Neural cell (in vitro differentiated cells): Measurements from ENCODE around the gene TNFAIP8L3. TPM values are rescaled to one million over a fixed set of nuclear protein-coding genes. Genes with fewer than 3 reads are reported as not detected.

ENCODE experiments used
- H2AFZ ChIP-seq: fragments of 200-600, 300-800 bp; sonication (generic), shearing (Covaris generic); 2 replicates; pipeline ENCODE4 v1.6.0; 2014; ENCODE audit warnings: low read depth, mild to moderate bottlenecking, antibody characterized with exemption, low read length, moderate library complexity
- H3F3A ChIP-seq: fragments of 200-600 bp; shearing (Covaris generic); 2 replicates; pipeline ENCODE4 v1.6.1; 2016; ENCODE audit warnings: mild to moderate bottlenecking, moderate library complexity, mixed read lengths, antibody characterized with exemption, low read length; ENCODE audit not compliant: insufficient read depth, poor library complexity, severe bottlenecking
- H3K27ac ChIP-seq: fragments of 200-600, 300-800 bp; sonication (generic), shearing (Covaris generic); 2 replicates; pipeline ENCODE4 v1.5.1; 2014; ENCODE audit warnings: mild to moderate bottlenecking, low read length, moderate library complexity
- H3K27me3 ChIP-seq: fragments of 300-800, 200-600 bp; sonication (generic), shearing (Covaris generic); 2 replicates; pipeline ENCODE4 v1.6.0; 2014; ENCODE audit warnings: mild to moderate bottlenecking, low read depth, low read length, moderate library complexity; ENCODE audit not compliant: insufficient read depth
- H3K36me3 ChIP-seq: fragments of 300-800, 200-600 bp; sonication (generic), shearing (Covaris generic); 2 replicates; pipeline ENCODE4 v1.5.1; 2014; ENCODE audit warnings: mild to moderate bottlenecking, antibody characterized with exemption, low read length, moderate library complexity; ENCODE audit not compliant: insufficient read depth
- H3K4me2 ChIP-seq: fragments of 300-800, 200-600 bp; sonication (generic), shearing (Covaris generic); 2 replicates; pipeline ENCODE4 v1.6.0; 2014; ENCODE audit warnings: mild to moderate bottlenecking, low read length
- H3K4me3 ChIP-seq: fragments of 300-800, 200-600 bp; sonication (generic), shearing (Covaris generic); 2 replicates; pipeline ENCODE4 v1.5.1; 2014; ENCODE audit warnings: mild to moderate bottlenecking, low read length, moderate library complexity
- H3K79me2 ChIP-seq: fragments of 200-600 bp; shearing (Covaris generic); replicated peaks from 2 replicates; pipeline ENCODE4 v1.6.0; 2014; ENCODE audit warnings: mild to moderate bottlenecking, low read length, moderate library complexity; ENCODE audit not compliant: insufficient read depth
- H3K9ac ChIP-seq: fragments of 300-800, 200-600 bp; sonication (generic), shearing (Covaris generic); 2 replicates; pipeline ENCODE4 v1.6.1; 2016; ENCODE audit warnings: mild to moderate bottlenecking, low read length, mixed read lengths
- H3K9me2 ChIP-seq: fragments of 200-600 bp; shearing (Covaris generic); 2 replicates; pipeline ENCODE4 v1.6.1; 2016; ENCODE audit warnings: mild to moderate bottlenecking, low read length, mixed read lengths; ENCODE audit not compliant: insufficient read depth
- H3K9me3 ChIP-seq: fragments of 200-600, 300-800 bp; sonication (generic), shearing (Covaris generic); 2 replicates; pipeline ENCODE4 v1.6.1; 2016; ENCODE audit warnings: mild to moderate bottlenecking, mixed run types, low read length, moderate library complexity, mixed read lengths
- H4K20me1 ChIP-seq: fragments of 200-600 bp; shearing (Covaris generic); 2 replicates; pipeline ENCODE4 v1.6.1; 2016; ENCODE audit warnings: mild to moderate bottlenecking, mixed run types; ENCODE audit not compliant: insufficient read depth
- EP300 ChIP-seq: fragments of 450-650 bp; conservative IDR thresholded peaks from 2 replicates; pipeline ENCODE4 v1.6.1; 2014; ENCODE audit warnings: antibody characterized with exemption, mild to moderate bottlenecking, moderate library complexity; ENCODE audit not compliant: poor library complexity, severe bottlenecking
- EZH2 ChIP-seq: fragments of 200-600, 300-800 bp; shearing (Covaris generic), sonication (generic); IDR thresholded peaks from 2 replicates; pipeline ENCODE4 v1.6.1; 2014; ENCODE audit warnings: antibody characterized with exemption, low read length, borderline replicate concordance, mild to moderate bottlenecking; ENCODE audit not compliant: insufficient read depth, poor library complexity, severe bottlenecking
- MXI1 ChIP-seq: fragments of 450-650 bp; conservative IDR thresholded peaks from 2 replicates; pipeline ENCODE4 v1.6.1; 2014; ENCODE audit warnings: antibody characterized with exemption, mild to moderate bottlenecking; ENCODE audit not compliant: poor library complexity, severe bottlenecking
- POLR2AphosphoS5 ChIP-seq: IDR thresholded peaks from 2 replicates; pipeline ENCODE4 v1.6.1; 2012
- RAD21 ChIP-seq: fragments of 450-650 bp; conservative IDR thresholded peaks from 2 replicates; pipeline ENCODE4 v1.6.1; 2014; ENCODE audit warnings: antibody characterized with exemption, mild to moderate bottlenecking, moderate library complexity
- REST ChIP-seq: IDR thresholded peaks from 2 replicates; pipeline ENCODE4 v1.6.1; 2012; ENCODE audit warnings: borderline replicate concordance
- SMC3 ChIP-seq: fragments of 450-650 bp; conservative IDR thresholded peaks from 2 replicates; pipeline ENCODE4 v1.6.1; 2014; ENCODE audit warnings: antibody characterized with exemption, mild to moderate bottlenecking, moderate library complexity; ENCODE audit not compliant: poor library complexity
- TAF1 ChIP-seq: IDR thresholded peaks from 2 replicates; pipeline ENCODE4 v1.6.1; 2012; ENCODE audit warnings: low read depth
- polyA plus RNA-seq: library from polyadenylated mRNA; depleted of rRNA; stranded (reverse); fragments of >200 nt; gene quantifications from 2 replicates; pipeline ENCODE4 v1.2.3, GENCODE V29; 2014
- TF ChIP-seq, protein P1 (sequence below): fragments of 450-650 bp; IDR thresholded peaks from 2 replicates; pipeline ENCODE4 v1.5.1; 2014; ENCODE audit warnings: antibody characterized with exemption, mild to moderate bottlenecking, moderate library complexity; ENCODE audit not compliant: poor library complexity, severe bottlenecking

The TNFAIP8L3 gene
- polyA plus RNA-seq, 1 donor from 2014 or later: 0.16 TPM

- H3K9ac ChIP-seq: no peak overlapping the region
- no peak overlapping the region for H3K4me3 ChIP-seq
- H3F3A ChIP-seq: no peaks in the 10 kb centered on the region
- H3K36me3 ChIP-seq: no peaks in the 10 kb centered on the region
- H4K20me1 ChIP-seq: no peaks in the 10 kb centered on the region
- H3K4me2 ChIP-seq: no peak overlapping the region
- no peak overlapping the region for H2AFZ ChIP-seq
- H3K9me3 ChIP-seq: no peaks in the 10 kb centered on the region
- no peaks in the 10 kb centered on the region for H3K27me3 ChIP-seq
- H3K27ac ChIP-seq: no peak overlapping the region
- H3K79me2 ChIP-seq: no peaks in the 10 kb centered on the region
- no peak for TF ChIP-seq RAD21
- no peak for TF ChIP-seq MXI1
- TF ChIP-seq TAF1: no peak
- no peak for TF ChIP-seq SMC3
- H3K9me2 ChIP-seq: no peaks in the 10 kb centered on the region
Observed at GRCh38 chr15:51076524-51077220, 18.0 kb downstream of the TNFAIP8L3 start.

DNA sequence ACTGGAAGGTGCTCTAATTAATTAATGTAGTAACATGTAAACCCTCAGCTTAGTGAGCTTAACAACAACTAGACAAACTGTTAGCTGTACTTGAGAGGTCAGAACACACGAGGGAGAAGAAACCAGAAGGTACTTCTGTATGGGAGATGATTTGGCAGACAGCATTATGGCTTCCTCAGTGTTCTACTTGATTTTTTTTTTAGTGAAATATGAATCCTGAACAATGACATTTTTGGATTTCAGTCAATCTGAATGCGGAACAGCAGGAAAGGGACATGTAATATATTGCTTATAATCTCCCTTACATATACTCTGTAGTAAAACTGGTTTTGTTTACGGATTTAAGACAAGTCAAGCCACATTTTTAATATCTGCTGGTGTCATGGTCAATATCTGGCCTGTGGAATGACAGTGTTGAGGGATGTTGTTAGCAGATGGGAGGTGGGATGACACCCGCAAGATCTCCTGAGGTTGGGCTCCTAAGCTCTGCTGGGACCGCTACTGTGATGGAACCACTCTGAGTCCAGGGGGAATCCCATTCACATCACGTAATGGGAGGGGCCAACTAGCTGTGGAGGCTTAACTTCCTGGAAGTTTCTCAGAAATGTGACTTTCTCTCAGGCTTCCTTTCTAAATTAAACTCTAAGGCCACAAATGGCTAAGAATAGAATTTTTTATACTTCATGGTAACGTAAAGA, 18.7 kb downstream of the TNFAIP8L3 start:
- H3K27ac ChIP-seq: no peak overlapping the region
- no peaks in the 10 kb centered on the region for H3K27me3 ChIP-seq
- H3F3A ChIP-seq: no peaks in the 10 kb centered on the region
- H3K9me2 ChIP-seq: no peaks in the 10 kb centered on the region
- no peak overlapping the region for H2AFZ ChIP-seq
- H3K9ac ChIP-seq: no peak overlapping the region
- H3K79me2 ChIP-seq: no peaks in the 10 kb centered on the region
- no peak for TF ChIP-seq POLR2AphosphoS5
- no peak for TF ChIP-seq EZH2
- TF ChIP-seq RAD21: no peak
- TF ChIP-seq EP300: no peak
- TF ChIP-seq SMC3: no peak
- no peak for TF ChIP-seq TAF1
- TF ChIP-seq, protein P1, sequence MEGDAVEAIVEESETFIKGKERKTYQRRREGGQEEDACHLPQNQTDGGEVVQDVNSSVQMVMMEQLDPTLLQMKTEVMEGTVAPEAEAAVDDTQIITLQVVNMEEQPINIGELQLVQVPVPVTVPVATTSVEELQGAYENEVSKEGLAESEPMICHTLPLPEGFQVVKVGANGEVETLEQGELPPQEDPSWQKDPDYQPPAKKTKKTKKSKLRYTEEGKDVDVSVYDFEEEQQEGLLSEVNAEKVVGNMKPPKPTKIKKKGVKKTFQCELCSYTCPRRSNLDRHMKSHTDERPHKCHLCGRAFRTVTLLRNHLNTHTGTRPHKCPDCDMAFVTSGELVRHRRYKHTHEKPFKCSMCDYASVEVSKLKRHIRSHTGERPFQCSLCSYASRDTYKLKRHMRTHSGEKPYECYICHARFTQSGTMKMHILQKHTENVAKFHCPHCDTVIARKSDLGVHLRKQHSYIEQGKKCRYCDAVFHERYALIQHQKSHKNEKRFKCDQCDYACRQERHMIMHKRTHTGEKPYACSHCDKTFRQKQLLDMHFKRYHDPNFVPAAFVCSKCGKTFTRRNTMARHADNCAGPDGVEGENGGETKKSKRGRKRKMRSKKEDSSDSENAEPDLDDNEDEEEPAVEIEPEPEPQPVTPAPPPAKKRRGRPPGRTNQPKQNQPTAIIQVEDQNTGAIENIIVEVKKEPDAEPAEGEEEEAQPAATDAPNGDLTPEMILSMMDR: no peak
- no peaks in the 10 kb centered on the region for H4K20me1 ChIP-seq
- no peak overlapping the region for H3K4me3 ChIP-seq
- H3K4me2 ChIP-seq: no peak overlapping the region
- no peaks in the 10 kb centered on the region for H3K36me3 ChIP-seq
- H3K9me3 ChIP-seq: no peaks in the 10 kb centered on the region

- Histone ChIP-seq H3K27me3 (no peaks in the 10 kb centered on the region), H3K27ac (no peak overlapping the region), H3K9me3 (no peaks in the 10 kb centered on the region), H3F3A (no peaks in the 10 kb centered on the region), H3K4me2 (no peak overlapping the region), H3K9me2 (no peaks in the 10 kb centered on the region), H4K20me1 (no peaks in the 10 kb centered on the region), H2AFZ (no peak overlapping the region), H3K4me3 (no peak overlapping the region), H3K36me3 (no peaks in the 10 kb centered on the region), H3K79me2 (no peaks in the 10 kb centered on the region), H3K9ac (no peak overlapping the region)
- TF ChIP-seq POLR2AphosphoS5 (no peak), SMC3 (no peak), REST (no peak), EZH2 (no peak), RAD21 (no peak), MXI1 (no peak)
- TF ChIP-seq, protein P1: no peak
Observed at GRCh38 chr15:51075364-51075763, 19.3 kb downstream of the TNFAIP8L3 start.
